ENCODE measurements around the gene MEIS1.

GRCh38 chr2:66516499-66516898 is 81.6 kb downstream of the MEIS1 start:
- TF ChIP-seq TSHZ1 (tag by site-specific recombination; IDR thresholded peaks at IDR 0.05; ENCODE audit: borderline replicate concordance) (no peak), ZBTB26 (tag by site-specific recombination; optimal IDR thresholded peaks at IDR 0.05) (no peak), ZNF174 (tag by site-specific recombination; IDR thresholded peaks at IDR 0.05) (no peak), ZBTB1 (tag by site-specific recombination; IDR thresholded peaks at IDR 0.05) (no peak)

All from HEK293 (cell line).